ENCODE results near the gene NKX1-1. TPM values are rescaled to one million over a fixed set of nuclear protein-coding genes. Genes with fewer than 3 reads are reported as not detected.
"Not testable (repeated sequence)": the region's sequence is repeated elsewhere in the genome, so short reads cannot be mapped to it uniquely, and the experiment has no call there.

NKX1-1 gene
- total RNA-seq, 2 donors from 2014 or later: not detected

GRCh38 chr4:1446502-1447386, 40.5 kb upstream of the NKX1-1 start:
- H3K27me3 ChIP-seq (ENCODE audit: control insufficient read depth, insufficient read depth, low read length, poor library complexity, severe bottlenecking): no peaks in the 10 kb centered on the region

GRCh38 chr4:1445716-1446445, 39.6 kb upstream of the NKX1-1 start:
- H3K9me3 ChIP-seq (ENCODE audit: control insufficient read depth, low read length): no peaks in the 10 kb centered on the region
- no peak for DNase-seq
- H3K27me3 Mint-ChIP-seq (ENCODE audit: insufficient read depth): peaks cover 2% of the 10 kb centered on the region
- H3K4me3 ChIP-seq (ENCODE audit: low read length): no peak overlapping the region
- H3K4me3 Mint-ChIP-seq: no peak overlapping the region
- H3K27ac ChIP-seq (ENCODE audit: low read depth, low read length): no peak overlapping the region
- H3K27ac Mint-ChIP-seq: no peak overlapping the region
- H3K27me3 ChIP-seq (ENCODE audit: control insufficient read depth, insufficient read depth, low read length, poor library complexity, severe bottlenecking): no peaks in the 10 kb centered on the region
- H3K36me3 Mint-ChIP-seq (ENCODE audit: low read depth): no peaks in the 10 kb centered on the region
- no peaks in the 10 kb centered on the region for H3K9me3 Mint-ChIP-seq
- H3K4me1 ChIP-seq (ENCODE audit: control insufficient read depth, insufficient read depth, low read length): no peaks in the 10 kb centered on the region
- 86 to 88% methylated on average over 13 to 21 of the region's 21 CpGs for WGBS, 2 experiments (ENCODE audit: insufficient coverage in 1 of 2, insufficient read length in 1 of 2)
- no peaks in the 10 kb centered on the region for H3K36me3 ChIP-seq (ENCODE audit: control insufficient read depth, insufficient read depth, low read length)
- no peak overlapping the region for H3K9ac ChIP-seq (ENCODE audit: extremely low read depth, low read length, poor library complexity, severe bottlenecking)
- no peaks in the 10 kb centered on the region for H3K4me1 Mint-ChIP-seq
- TF ChIP-seq CTCF (conservative IDR thresholded peaks at IDR 0.05): no peak

More at GRCh38 chr4:1446502-1447386, 40.5 kb upstream of the NKX1-1 start:
- TF ChIP-seq CTCF (conservative IDR thresholded peaks at IDR 0.05): no peak
- H3K4me3 Mint-ChIP-seq: no peak overlapping the region
- peaks cover 2% of the 10 kb centered on the region for H3K27me3 Mint-ChIP-seq (ENCODE audit: insufficient read depth)
- no peak overlapping the region for H3K27ac Mint-ChIP-seq
- no peaks in the 10 kb centered on the region for H3K9me3 Mint-ChIP-seq
- H3K36me3 Mint-ChIP-seq (ENCODE audit: low read depth): no peaks in the 10 kb centered on the region
- no peaks in the 10 kb centered on the region for H3K9me3 ChIP-seq (ENCODE audit: control insufficient read depth, low read length)
- H3K9ac ChIP-seq (ENCODE audit: extremely low read depth, low read length, poor library complexity, severe bottlenecking): no peak overlapping the region
- H3K27ac ChIP-seq (ENCODE audit: low read depth, low read length): no peak overlapping the region
- no peak overlapping the region for H3K4me3 ChIP-seq (ENCODE audit: low read length)
- 84 to 89% methylated on average over 19 to 22 of the region's 22 CpGs for WGBS, 2 experiments (ENCODE audit: insufficient coverage in 1 of 2, insufficient read length in 1 of 2)
- no peak for DNase-seq
- H3K4me1 Mint-ChIP-seq: no peaks in the 10 kb centered on the region
- no peaks in the 10 kb centered on the region for H3K36me3 ChIP-seq (ENCODE audit: control insufficient read depth, insufficient read depth, low read length)
- no peaks in the 10 kb centered on the region for H3K4me1 ChIP-seq (ENCODE audit: control insufficient read depth, insufficient read depth, low read length)

GRCh38 chr4:1443688-1444172, 37.5 kb upstream of the NKX1-1 start:
- 88 to 100% methylated on average over 1 to 4 of the region's 4 CpGs for WGBS, 2 experiments (ENCODE audit: insufficient coverage in 1 of 2, insufficient read length in 1 of 2)
- H3K27me3 Mint-ChIP-seq (ENCODE audit: insufficient read depth); H3K9me3 Mint-ChIP-seq: not testable (repeated sequence)

More at GRCh38 chr4:1443688-1444172, 37.5 kb upstream of the NKX1-1 start:
- H3K36me3 ChIP-seq (ENCODE audit: control insufficient read depth, insufficient read depth, low read length); H3K4me1 ChIP-seq (ENCODE audit: control insufficient read depth, insufficient read depth, low read length); DNase-seq; H3K27ac Mint-ChIP-seq; H3K4me3 ChIP-seq (ENCODE audit: low read length); H3K9me3 ChIP-seq (ENCODE audit: control insufficient read depth, low read length); H3K4me1 Mint-ChIP-seq; H3K9ac ChIP-seq (ENCODE audit: extremely low read depth, low read length, poor library complexity, severe bottlenecking); H3K27ac ChIP-seq (ENCODE audit: low read depth, low read length); H3K27me3 ChIP-seq (ENCODE audit: control insufficient read depth, insufficient read depth, low read length, poor library complexity, severe bottlenecking); H3K4me3 Mint-ChIP-seq; H3K36me3 Mint-ChIP-seq (ENCODE audit: low read depth): not testable (repeated sequence)
